HepG2 (cell line): ENCODE data around the gene POU5F1. TPM values are rescaled to one million over a fixed set of nuclear protein-coding genes. Genes with fewer than 3 reads are reported as not detected.
"Not testable (repeated sequence)": the region's sequence is repeated elsewhere in the genome, so short reads cannot be mapped to it uniquely, and the experiment has no call there.

Experiments
- ATAC-seq: fragments of 200-7000 bp; cut with Tn5 transposase; 3 replicates; pipeline ENCODE4 v1.9.1; 2020; ENCODE audit warnings: mild to moderate bottlenecking, moderate library complexity
- BruUV-seq: library from RNA; stranded (reverse); fragments of 400-500 nt; replicated peaks from 2 replicates; lab custom pipeline; 2021; lab: Mats Ljungman, UMichigan
- CTCF ChIA-PET: fragments of 300-600 bp; formaldehyde crosslinking; extraction: SDS; loops from one replicate; lab custom pipeline; 2021; ENCODE audit warnings: low total read pairs, inconsistent platforms, low intra/inter-chr PET ratio; lab: Yijun Ruan, JAX
- POLR2A ChIA-PET: fragments of 350-600 bp; sonication (Branson Sonifier 250); formaldehyde crosslinking; loops from one replicate; lab custom pipeline; 2020; ENCODE audit warnings: antibody characterized with exemption, inconsistent platforms; lab: Yijun Ruan, JAX
- DNase-seq: peaks from one replicate; pipeline ENCODE4 v3.0.0-alpha.2; 2015; ENCODE audit warnings: low spot score
- FAIRE-seq: peaks from 3 replicates; lab custom pipeline; 2011; peaks lifted over from hg19 to GRCh38; lab: Jason Lieb, UNC
- H2AFZ ChIP-seq: one replicate; pipeline ENCODE4 v1.6.1; 2011; ENCODE audit warnings: low read length, inconsistent platforms
- H3K27ac ChIP-seq: fragments of 300-600 bp; 3 replicates; pipeline ENCODE4 v1.8.0; 2011; ENCODE audit warnings: mixed run types, mild to moderate bottlenecking, mixed read lengths, low read length, inconsistent platforms; ENCODE audit not compliant: insufficient read depth; ENCODE audit errors: extremely low read length
- H3K27me3 ChIP-seq, 2 experiments: fragments of 200-600 bp in 1 of 2; 2 replicates in 1 of 2; 3 replicates in 1 of 2; pipeline versions ENCODE4 v1.6.0 to v1.8.0; 2011; ENCODE audit warnings: low read length in 2 of 2, mild to moderate bottlenecking in 2 of 2, moderate library complexity in 2 of 2, inconsistent platforms in 1 of 2; ENCODE audit not compliant: insufficient read depth in 2 of 2, control insufficient read depth in 1 of 2
- H3K36me3 ChIP-seq, 2 experiments: fragments of 200-600 bp in 1 of 2; replicated peaks in 1 of 2; 2 replicates in 1 of 2; 3 replicates in 1 of 2; pipeline versions ENCODE4 v1.5.1 to v1.8.0; 2011; ENCODE audit warnings: low read length in 2 of 2, inconsistent platforms in 1 of 2; ENCODE audit not compliant: insufficient read depth in 2 of 2, control insufficient read depth in 1 of 2
- H3K4me1 ChIP-seq: 2 replicates; pipeline ENCODE4 v1.5.1; 2012; ENCODE audit warnings: low read length, inconsistent platforms; ENCODE audit not compliant: insufficient read depth
- H3K4me2 ChIP-seq: 2 replicates; pipeline ENCODE4 v1.6.0; 2011; ENCODE audit warnings: low read depth, low read length, inconsistent platforms
- H3K4me3 ChIP-seq, 3 experiments: fragments of 200-600 bp in 1 of 3; sonication (generic), shearing (Covaris generic) in 1 of 3; replicated peaks in 1 of 3; 2 replicates each; pipeline ENCODE4 v1.5.1; 2011 to 2016; ENCODE audit warnings: low read length in 3 of 3, inconsistent platforms in 2 of 3, low read depth in 2 of 3, mild to moderate bottlenecking in 2 of 3, control low read depth in 1 of 3, mixed read lengths in 1 of 3; ENCODE audit not compliant: insufficient read depth in 1 of 3
- H3K79me2 ChIP-seq: one replicate; pipeline ENCODE4 v1.6.1; 2011; ENCODE audit warnings: low read length, inconsistent platforms; ENCODE audit not compliant: insufficient read depth
- H3K9ac ChIP-seq: 2 replicates; pipeline ENCODE4 v1.6.0; 2011; ENCODE audit warnings: mild to moderate bottlenecking, low read depth, low read length, inconsistent platforms; ENCODE audit not compliant: insufficient read depth
- H3K9me3 ChIP-seq: 2 replicates; pipeline ENCODE4 v1.5.1; 2012; ENCODE audit warnings: mild to moderate bottlenecking, low read length
- H4K20me1 ChIP-seq: 2 replicates; pipeline ENCODE4 v1.6.0; 2011; ENCODE audit warnings: inconsistent platforms, mild to moderate bottlenecking, low read length, moderate library complexity; ENCODE audit not compliant: insufficient read depth
- CAMTA2 ChIP-seq: sonication (generic); formaldehyde crosslinking; IDR thresholded peaks from 2 replicates; pipeline ENCODE4 v1.4.0; 2020; ENCODE audit warnings: mild to moderate bottlenecking, missing genetic modification reagents, borderline replicate concordance
- ELF3 ChIP-seq: IDR thresholded peaks from 2 replicates; pipeline ENCODE4 v1.6.1; 2016; ENCODE audit warnings: missing genetic modification reagents, missing compliant biosample characterization
- RCOR2 ChIP-seq: IDR thresholded peaks from 2 replicates; pipeline ENCODE4 v1.6.1; 2016; ENCODE audit warnings: missing biosample characterization, missing genetic modification reagents
- ZEB1 ChIP-seq: IDR thresholded peaks from 2 replicates; pipeline ENCODE4 v1.6.1; 2012; ENCODE audit warnings: mild to moderate bottlenecking, low read depth, inconsistent platforms; ENCODE audit not compliant: insufficient replicate concordance
- ZNF562 ChIP-seq: sonication (generic); formaldehyde crosslinking; IDR thresholded peaks from 2 replicates; pipeline ENCODE4 v1.8.0; 2022; ENCODE audit warnings: missing genetic modification reagents, borderline replicate concordance
- WGBS: methylation state at CpG from one replicate; pipeline ENCODE4 v1.1.6; 2017; ENCODE audit warnings: low lambda C conversion rate; 5-methylcytosine and 5-hydroxymethylcytosine counted together
- in situ Hi-C: cut with HindIII; loops from 2 replicates; pipeline ENCODE4 v1.10.0; 2017; ENCODE audit warnings: low pct_unique_long_range_greater_than_20kb; ENCODE audit not compliant: extremely low pct_ligation_motif_present
- intact Hi-C: fragments of 100-400 bp; cut with micrococcal nuclease; formaldehyde crosslinking; loops from one replicate; pipeline ENCODE4 v1.10.0; 2022; ENCODE audit not compliant: unreplicated experiment
- polyA plus RNA-seq, 8 experiments: library from polyadenylated mRNA; depleted of rRNA in 3 of 8; stranded (reverse) in 7 of 8; unstranded in 1 of 8; fragments of >200 nt; fragmentation: Illumina TruSeq in 4 of 8; extraction: Trizol in 4 of 8; gene quantifications; 2 replicates each; pipeline versions ENCODE4 v1.2.1 to v1.2.3, GENCODE V29; 2011 to 2016; ENCODE audit warnings: low read depth in 4 of 8, missing spikeins in 1 of 8, mixed read lengths in 1 of 8; ENCODE audit not compliant: insufficient read depth in 1 of 8
- total RNA-seq, 5 experiments: library from RNA; depleted of rRNA; stranded (reverse); fragments of >200 nt; fragmentation: Illumina TruSeq; extraction: Trizol; gene quantifications; 2 replicates each; pipeline ENCODE4 v1.2.3, GENCODE V29; 2016; ENCODE audit warnings: low read depth in 1 of 5
- TF ChIP-seq, protein P1 (sequence below), 2 experiments: sonication (generic) in 1 of 2; formaldehyde crosslinking in 1 of 2; IDR thresholded peaks; 2 replicates each; pipeline versions ENCODE4 v1.5.1 to v1.6.1; 2011 to 2020; ENCODE audit warnings: borderline replicate concordance in 1 of 2, low read depth in 1 of 2, low read length in 1 of 2, mild to moderate bottlenecking in 1 of 2, missing genetic modification reagents in 1 of 2, moderate library complexity in 1 of 2

POU5F1 gene
- total and polyA plus RNA-seq, 2 of the 13 experiments (the other 11 are each of a cell fraction or from before 2014, with no cell fraction given), result 2.5 to 7.2 TPM

DNA sequence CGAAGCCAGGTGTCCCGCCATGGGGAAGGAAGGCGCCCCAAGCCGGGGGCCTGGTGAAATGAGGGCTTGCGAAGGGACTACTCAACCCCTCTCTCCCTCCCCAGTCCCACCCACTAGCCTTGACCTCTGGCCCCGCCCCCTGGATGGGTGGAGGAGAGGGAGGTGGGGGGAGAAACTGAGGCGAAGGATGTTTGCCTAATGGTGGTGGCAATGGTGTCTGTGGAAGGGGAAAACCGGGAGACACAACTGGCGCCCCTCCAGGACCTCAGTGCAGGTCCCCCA, at the start of gene POU5F1 (continued):
- TF ChIP-seq, protein P1, sequence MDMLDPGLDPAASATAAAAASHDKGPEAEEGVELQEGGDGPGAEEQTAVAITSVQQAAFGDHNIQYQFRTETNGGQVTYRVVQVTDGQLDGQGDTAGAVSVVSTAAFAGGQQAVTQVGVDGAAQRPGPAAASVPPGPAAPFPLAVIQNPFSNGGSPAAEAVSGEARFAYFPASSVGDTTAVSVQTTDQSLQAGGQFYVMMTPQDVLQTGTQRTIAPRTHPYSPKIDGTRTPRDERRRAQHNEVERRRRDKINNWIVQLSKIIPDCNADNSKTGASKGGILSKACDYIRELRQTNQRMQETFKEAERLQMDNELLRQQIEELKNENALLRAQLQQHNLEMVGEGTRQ (IDR thresholded peaks at IDR 0.05; ENCODE audit: low read depth, low read length), result no peak
- TF ChIP-seq, protein P1 (CRISPR knock-in tag; IDR thresholded peaks at IDR 0.05; ENCODE audit: borderline replicate concordance), result no peak
- TF ChIP-seq CAMTA2 (CRISPR knock-in tag), result no peak
- TF ChIP-seq RCOR2 (CRISPR knock-in tag), result no peak
- TF ChIP-seq, all 625 proteins: peak for 0

DNA sequence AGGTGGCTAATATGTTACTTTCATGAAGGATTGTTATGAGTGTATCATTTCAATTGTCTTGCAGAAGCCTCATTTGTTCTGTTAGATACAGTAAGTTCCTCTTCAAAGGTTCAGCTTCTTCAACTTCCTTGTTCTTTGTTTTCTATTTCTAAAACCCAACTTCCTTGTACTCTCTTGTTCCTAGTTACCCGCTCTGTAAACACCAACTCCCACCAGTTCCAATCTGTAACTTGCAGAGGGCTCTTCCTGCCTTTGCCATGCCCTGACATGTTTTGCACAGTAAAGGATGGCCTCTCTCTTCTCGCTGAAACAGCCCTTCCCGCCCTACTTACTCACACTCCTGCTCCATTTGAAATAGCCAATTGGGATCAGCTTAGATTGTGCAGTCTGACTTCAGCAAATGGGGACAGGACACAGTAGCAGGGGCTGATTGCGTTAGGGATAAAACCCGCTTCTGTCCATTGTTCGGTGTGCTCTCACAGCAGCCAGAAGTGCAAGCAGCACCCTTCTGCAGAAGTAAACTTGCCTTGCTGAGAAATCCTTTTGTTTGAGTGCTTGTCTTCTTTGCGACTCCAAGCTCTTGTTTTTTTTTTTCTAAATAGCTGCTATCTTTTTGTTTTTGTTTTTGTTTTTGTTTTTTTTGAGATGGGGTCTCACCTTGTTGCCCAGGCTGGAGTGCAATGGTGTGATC, 45.9 kb upstream of the POU5F1 start:
- no peak for FAIRE-seq
- Histone ChIP-seq H2AFZ (no peak overlapping the region), H3K79me2 (no peaks in the 10 kb centered on the region), H3K4me1 (peaks cover 11% of the 10 kb centered on the region), H4K20me1 (no peaks in the 10 kb centered on the region), H3K27ac (no peak overlapping the region), H3K4me3 (no peak overlapping the region), H3K9me3 (peaks cover 6% of the 10 kb centered on the region; the same call in 1 of the 2 replicates), H3K36me3 (no peaks in the 10 kb centered on the region), H3K27me3 (peaks cover 0 to 1% of the 10 kb centered on the region in 2 experiments; a peak in 3 of 5 replicates), H3K4me2 (no peak overlapping the region), H3K9ac (no peak overlapping the region)
- CTCF ChIA-PET, result no interaction called here
- ATAC-seq, result peak; percentile 27; the same call in 1 of the 3 replicates
- in situ Hi-C loops (no loop called here), intact Hi-C loops (no loop called here)
- WGBS, result 56% methylated on average over 7 of the region's 7 CpGs
- BruUV-seq, result no TSS peak
- TF ChIP-seq ELF3 (CRISPR knock-in tag) (0 out of 2 replicates have a peak, but pooled peaks have one; percentile 49), ZNF562 (CRISPR knock-in tag) (peak; percentile 92), ZEB1 (no peak)
- POLR2A ChIA-PET, result interaction anchor here (0.6 kb wide), 1 partner anchor 19 kb away, joined by 3 read pairs; no protein-coding TSS in a partner anchor
- no peak for DNase-seq

DNA sequence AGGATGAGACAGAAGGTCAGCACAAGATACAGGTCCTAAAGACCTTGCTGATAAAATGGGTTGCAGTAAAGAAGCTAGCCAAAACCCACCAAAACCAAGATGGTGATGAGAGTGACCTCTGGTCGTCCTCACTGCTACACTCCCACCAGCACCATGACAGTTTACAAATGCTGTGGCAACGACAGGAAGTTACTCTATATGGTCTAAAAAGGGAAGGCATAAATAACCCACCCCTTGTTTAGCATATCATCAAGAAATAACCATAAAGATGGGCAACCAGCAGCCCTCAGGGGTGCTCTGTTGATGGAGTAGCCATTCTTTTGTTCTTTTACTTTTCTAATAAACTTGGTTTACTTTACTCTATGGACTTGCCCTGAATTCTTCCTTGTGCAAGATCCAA, 44.7 kb upstream of the POU5F1 start:
- H2AFZ ChIP-seq, intact Hi-C loops, H3K79me2 ChIP-seq, H3K27me3 ChIP-seq, H4K20me1 ChIP-seq, H3K9me3 ChIP-seq, DNase-seq, H3K27ac ChIP-seq, CTCF ChIA-PET, H3K36me3 ChIP-seq, ATAC-seq, H3K9ac ChIP-seq, BruUV-seq, FAIRE-seq, in situ Hi-C loops, H3K4me2 ChIP-seq, H3K4me3 ChIP-seq, POLR2A ChIA-PET: not testable (repeated sequence)
- H3K4me1 ChIP-seq, result peaks cover 18% of the 10 kb centered on the region
- 4% methylated on average over 2 of the region's 2 CpGs for WGBS
